HUDEP-2 (cell line): Measurements from ENCODE around the gene ZNF667.

ENCODE experiments used
- DNase-seq, 76 experiments: peaks; one replicate each; lab custom pipeline; 2025; ENCODE audit not compliant: unreplicated experiment in 76 of 76; lab: John Stamatoyannopoulos, UW

The ZNF667 gene

GRCh38 chr19:56393119-56394012, 83.8 kb downstream of the ZNF667 start, which contains the start of gene ZNF582:
ZNF582 (minus strand) TSS chr19:56393534; CDS start chr19:56391752, 1,782 bp downstream.
- peak in 74 of 76 experiments; percentile 45 to 98 (median 90) for DNase-seq
